ENCODE measurements around the gene LVRN. TPM values are rescaled to one million over a fixed set of nuclear protein-coding genes. Genes with fewer than 3 reads are reported as not detected.

LVRN gene
- total and polyA plus RNA-seq, 2 experiments from 2014 or later: 0.31 to 0.45 TPM

DNA sequence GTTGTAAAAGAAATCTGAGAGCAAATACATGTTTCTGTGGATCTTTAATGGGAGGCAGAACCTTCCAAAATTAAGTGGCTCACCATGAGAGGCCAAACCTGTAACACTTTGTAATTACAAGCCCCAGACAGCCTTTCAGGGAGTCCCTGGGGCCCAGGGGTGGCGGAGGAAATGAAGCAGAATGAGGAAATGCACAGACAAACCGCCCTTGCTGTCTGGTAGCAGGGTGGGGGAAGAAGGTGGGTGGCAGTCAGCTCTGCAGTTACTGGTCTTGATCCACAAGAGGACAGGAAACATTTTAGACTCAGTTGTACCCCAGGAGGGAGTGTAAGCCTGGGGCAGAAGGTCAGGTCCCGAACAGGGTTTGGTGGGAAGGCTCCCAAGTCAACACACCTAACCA, 76.5 kb downstream of the LVRN start:
- Mint-ChIP-seq H3K27ac (no peak overlapping the region), H3K36me3 (ENCODE audit: low read depth) (no peaks in the 10 kb centered on the region), H3K4me1 (peaks cover 21% of the 10 kb centered on the region), H3K9me3 (no peaks in the 10 kb centered on the region), H3K4me3 (no peak overlapping the region), H3K27me3 (ENCODE audit: insufficient read depth, low read depth, poor library complexity) (peaks cover 2% of the 10 kb centered on the region)
- Histone ChIP-seq H4K20me1 (replicated peaks; ENCODE audit: insufficient read depth) (no peaks in the 10 kb centered on the region), H3K4me3 (no peak overlapping the region), H3K4me2 (no peak overlapping the region), H3K9me2 (ENCODE audit: insufficient read depth) (no peaks in the 10 kb centered on the region), H2AFZ (peak overlapping the region; percentile 60; the same call in 1 of the 2 replicates), H3K27ac (ENCODE audit: low read depth) (no peak overlapping the region), H3K36me3 (ENCODE audit: insufficient read depth) (no peaks in the 10 kb centered on the region), H3K27me3 (ENCODE audit: insufficient read depth) (no peaks in the 10 kb centered on the region), H3F3A (replicated peaks; ENCODE audit: low read depth) (no peaks in the 10 kb centered on the region), H3K79me2 (replicated peaks; ENCODE audit: insufficient read depth) (no peaks in the 10 kb centered on the region), H3K4me1 (ENCODE audit: insufficient read depth) (peaks cover 11% of the 10 kb centered on the region; the same call in 1 of the 2 replicates)
- TF ChIP-seq, protein P1, sequence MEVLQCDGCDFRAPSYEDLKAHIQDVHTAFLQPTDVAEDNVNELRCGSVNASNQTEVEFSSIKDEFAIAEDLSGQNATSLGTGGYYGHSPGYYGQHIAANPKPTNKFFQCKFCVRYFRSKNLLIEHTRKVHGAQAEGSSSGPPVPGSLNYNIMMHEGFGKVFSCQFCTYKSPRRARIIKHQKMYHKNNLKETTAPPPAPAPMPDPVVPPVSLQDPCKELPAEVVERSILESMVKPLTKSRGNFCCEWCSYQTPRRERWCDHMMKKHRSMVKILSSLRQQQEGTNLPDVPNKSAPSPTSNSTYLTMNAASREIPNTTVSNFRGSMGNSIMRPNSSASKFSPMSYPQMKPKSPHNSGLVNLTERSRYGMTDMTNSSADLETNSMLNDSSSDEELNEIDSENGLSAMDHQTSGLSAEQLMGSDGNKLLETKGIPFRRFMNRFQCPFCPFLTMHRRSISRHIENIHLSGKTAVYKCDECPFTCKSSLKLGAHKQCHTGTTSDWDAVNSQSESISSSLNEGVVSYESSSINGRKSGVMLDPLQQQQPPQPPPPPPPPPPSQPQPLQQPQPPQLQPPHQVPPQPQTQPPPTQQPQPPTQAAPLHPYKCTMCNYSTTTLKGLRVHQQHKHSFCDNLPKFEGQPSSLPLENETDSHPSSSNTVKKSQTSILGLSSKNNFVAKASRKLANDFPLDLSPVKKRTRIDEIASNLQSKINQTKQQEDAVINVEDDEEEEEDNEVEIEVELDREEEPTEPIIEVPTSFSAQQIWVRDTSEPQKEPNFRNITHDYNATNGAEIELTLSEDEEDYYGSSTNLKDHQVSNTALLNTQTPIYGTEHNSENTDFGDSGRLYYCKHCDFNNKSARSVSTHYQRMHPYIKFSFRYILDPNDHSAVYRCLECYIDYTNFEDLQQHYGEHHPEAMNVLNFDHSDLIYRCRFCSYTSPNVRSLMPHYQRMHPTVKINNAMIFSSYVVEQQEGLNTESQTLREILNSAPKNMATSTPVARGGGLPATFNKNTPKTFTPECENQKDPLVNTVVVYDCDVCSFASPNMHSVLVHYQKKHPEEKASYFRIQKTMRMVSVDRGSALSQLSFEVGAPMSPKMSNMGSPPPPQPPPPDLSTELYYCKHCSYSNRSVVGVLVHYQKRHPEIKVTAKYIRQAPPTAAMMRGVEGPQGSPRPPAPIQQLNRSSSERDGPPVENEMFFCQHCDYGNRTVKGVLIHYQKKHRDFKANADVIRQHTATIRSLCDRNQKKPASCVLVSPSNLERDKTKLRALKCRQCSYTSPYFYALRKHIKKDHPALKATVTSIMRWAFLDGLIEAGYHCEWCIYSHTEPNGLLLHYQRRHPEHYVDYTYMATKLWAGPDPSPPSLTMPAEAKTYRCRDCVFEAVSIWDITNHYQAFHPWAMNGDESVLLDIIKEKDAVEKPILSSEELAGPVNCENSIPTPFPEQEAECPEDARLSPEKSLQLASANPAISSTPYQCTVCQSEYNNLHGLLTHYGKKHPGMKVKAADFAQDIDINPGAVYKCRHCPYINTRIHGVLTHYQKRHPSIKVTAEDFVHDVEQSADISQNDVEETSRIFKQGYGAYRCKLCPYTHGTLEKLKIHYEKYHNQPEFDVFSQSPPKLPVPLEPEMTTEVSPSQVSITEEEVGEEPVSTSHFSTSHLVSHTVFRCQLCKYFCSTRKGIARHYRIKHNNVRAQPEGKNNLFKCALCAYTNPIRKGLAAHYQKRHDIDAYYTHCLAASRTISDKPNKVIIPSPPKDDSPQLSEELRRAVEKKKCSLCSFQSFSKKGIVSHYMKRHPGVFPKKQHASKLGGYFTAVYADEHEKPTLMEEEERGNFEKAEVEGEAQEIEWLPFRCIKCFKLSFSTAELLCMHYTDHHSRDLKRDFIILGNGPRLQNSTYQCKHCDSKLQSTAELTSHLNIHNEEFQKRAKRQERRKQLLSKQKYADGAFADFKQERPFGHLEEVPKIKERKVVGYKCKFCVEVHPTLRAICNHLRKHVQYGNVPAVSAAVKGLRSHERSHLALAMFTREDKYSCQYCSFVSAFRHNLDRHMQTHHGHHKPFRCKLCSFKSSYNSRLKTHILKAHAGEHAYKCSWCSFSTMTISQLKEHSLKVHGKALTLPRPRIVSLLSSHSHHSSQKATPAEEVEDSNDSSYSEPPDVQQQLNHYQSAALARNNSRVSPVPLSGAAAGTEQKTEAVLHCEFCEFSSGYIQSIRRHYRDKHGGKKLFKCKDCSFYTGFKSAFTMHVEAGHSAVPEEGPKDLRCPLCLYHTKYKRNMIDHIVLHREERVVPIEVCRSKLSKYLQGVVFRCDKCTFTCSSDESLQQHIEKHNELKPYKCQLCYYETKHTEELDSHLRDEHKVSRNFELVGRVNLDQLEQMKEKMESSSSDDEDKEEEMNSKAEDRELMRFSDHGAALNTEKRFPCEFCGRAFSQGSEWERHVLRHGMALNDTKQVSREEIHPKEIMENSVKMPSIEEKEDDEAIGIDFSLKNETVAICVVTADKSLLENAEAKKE (CRISPR knock-in tag; IDR thresholded peaks at IDR 0.05): no peak
- TF ChIP-seq POLR2AphosphoS5 (IDR thresholded peaks at IDR 0.05; ENCODE audit: low read depth): no peak
- TF ChIP-seq STAT1 (IDR thresholded peaks at IDR 0.05; ENCODE audit: unreplicated experiment): no peak
- TF ChIP-seq, protein P2, sequence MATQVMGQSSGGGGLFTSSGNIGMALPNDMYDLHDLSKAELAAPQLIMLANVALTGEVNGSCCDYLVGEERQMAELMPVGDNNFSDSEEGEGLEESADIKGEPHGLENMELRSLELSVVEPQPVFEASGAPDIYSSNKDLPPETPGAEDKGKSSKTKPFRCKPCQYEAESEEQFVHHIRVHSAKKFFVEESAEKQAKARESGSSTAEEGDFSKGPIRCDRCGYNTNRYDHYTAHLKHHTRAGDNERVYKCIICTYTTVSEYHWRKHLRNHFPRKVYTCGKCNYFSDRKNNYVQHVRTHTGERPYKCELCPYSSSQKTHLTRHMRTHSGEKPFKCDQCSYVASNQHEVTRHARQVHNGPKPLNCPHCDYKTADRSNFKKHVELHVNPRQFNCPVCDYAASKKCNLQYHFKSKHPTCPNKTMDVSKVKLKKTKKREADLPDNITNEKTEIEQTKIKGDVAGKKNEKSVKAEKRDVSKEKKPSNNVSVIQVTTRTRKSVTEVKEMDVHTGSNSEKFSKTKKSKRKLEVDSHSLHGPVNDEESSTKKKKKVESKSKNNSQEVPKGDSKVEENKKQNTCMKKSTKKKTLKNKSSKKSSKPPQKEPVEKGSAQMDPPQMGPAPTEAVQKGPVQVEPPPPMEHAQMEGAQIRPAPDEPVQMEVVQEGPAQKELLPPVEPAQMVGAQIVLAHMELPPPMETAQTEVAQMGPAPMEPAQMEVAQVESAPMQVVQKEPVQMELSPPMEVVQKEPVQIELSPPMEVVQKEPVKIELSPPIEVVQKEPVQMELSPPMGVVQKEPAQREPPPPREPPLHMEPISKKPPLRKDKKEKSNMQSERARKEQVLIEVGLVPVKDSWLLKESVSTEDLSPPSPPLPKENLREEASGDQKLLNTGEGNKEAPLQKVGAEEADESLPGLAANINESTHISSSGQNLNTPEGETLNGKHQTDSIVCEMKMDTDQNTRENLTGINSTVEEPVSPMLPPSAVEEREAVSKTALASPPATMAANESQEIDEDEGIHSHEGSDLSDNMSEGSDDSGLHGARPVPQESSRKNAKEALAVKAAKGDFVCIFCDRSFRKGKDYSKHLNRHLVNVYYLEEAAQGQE (IDR thresholded peaks at IDR 0.05; ENCODE audit: unreplicated experiment): no peak
- no peak for TF ChIP-seq CREB1 (CRISPR knock-in tag; IDR thresholded peaks at IDR 0.05; ENCODE audit: low read depth)
- no peak for TF ChIP-seq ZNF114 (CRISPR knock-in tag; IDR thresholded peaks at IDR 0.05)
- TF ChIP-seq JUNB (IDR thresholded peaks at IDR 0.05; ENCODE audit: unreplicated experiment): no peak
- no peak for TF ChIP-seq ZNF331 (CRISPR knock-in tag; IDR thresholded peaks at IDR 0.05; ENCODE audit: low read depth)
- TF ChIP-seq, protein P3, sequence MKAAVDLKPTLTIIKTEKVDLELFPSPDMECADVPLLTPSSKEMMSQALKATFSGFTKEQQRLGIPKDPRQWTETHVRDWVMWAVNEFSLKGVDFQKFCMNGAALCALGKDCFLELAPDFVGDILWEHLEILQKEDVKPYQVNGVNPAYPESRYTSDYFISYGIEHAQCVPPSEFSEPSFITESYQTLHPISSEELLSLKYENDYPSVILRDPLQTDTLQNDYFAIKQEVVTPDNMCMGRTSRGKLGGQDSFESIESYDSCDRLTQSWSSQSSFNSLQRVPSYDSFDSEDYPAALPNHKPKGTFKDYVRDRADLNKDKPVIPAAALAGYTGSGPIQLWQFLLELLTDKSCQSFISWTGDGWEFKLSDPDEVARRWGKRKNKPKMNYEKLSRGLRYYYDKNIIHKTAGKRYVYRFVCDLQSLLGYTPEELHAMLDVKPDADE (IDR thresholded peaks at IDR 0.05): no peak
- TF ChIP-seq NANOG (IDR thresholded peaks at IDR 0.05; ENCODE audit: borderline replicate concordance): no peak
- no peak for TF ChIP-seq EZH2 (IDR thresholded peaks at IDR 0.05; ENCODE audit: low read depth, unreplicated experiment)
- TF ChIP-seq, protein P4, sequence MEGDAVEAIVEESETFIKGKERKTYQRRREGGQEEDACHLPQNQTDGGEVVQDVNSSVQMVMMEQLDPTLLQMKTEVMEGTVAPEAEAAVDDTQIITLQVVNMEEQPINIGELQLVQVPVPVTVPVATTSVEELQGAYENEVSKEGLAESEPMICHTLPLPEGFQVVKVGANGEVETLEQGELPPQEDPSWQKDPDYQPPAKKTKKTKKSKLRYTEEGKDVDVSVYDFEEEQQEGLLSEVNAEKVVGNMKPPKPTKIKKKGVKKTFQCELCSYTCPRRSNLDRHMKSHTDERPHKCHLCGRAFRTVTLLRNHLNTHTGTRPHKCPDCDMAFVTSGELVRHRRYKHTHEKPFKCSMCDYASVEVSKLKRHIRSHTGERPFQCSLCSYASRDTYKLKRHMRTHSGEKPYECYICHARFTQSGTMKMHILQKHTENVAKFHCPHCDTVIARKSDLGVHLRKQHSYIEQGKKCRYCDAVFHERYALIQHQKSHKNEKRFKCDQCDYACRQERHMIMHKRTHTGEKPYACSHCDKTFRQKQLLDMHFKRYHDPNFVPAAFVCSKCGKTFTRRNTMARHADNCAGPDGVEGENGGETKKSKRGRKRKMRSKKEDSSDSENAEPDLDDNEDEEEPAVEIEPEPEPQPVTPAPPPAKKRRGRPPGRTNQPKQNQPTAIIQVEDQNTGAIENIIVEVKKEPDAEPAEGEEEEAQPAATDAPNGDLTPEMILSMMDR (conservative IDR thresholded peaks at IDR 0.05; ENCODE audit: low read depth in 2 of 2): no peak
- no peak for TF ChIP-seq EZH2phosphoT487 (IDR thresholded peaks at IDR 0.05; ENCODE audit: unreplicated experiment)
- DNase-seq (ENCODE audit: low spot score) (no peak), ATAC-seq (no peak)
